Activated CD8-positive, alpha-beta memory T cell treated with anti-CD3 and anti-CD28 coated beads for 36 hours (primary cell): ENCODE data around the gene AK9. TPM values are rescaled to one million over a fixed set of nuclear protein-coding genes. Genes with fewer than 3 reads are reported as not detected.
"Not testable (repeated sequence)": the region's sequence is repeated elsewhere in the genome, so short reads cannot be mapped to it uniquely, and the experiment has no call there.

Source experiments
- CTCF ChIA-PET: fragments of 350-600 bp; sonication (Branson Sonifier 250); formaldehyde crosslinking; loops from one replicate; lab custom pipeline; 2021; ENCODE audit warnings: antibody characterized with exemption; lab: Charles Lee
- POLR2A ChIA-PET: fragments of 350-600 bp; sonication (Branson Sonifier 250); formaldehyde crosslinking; loops from one replicate; lab custom pipeline; 2021; ENCODE audit warnings: antibody characterized with exemption; lab: Charles Lee
- total RNA-seq, 2 experiments: library from RNA; stranded (reverse); gene quantifications; one replicate each; pipeline ENCODE4 v1.2.3, GENCODE V29; 2021

The AK9 gene
- total RNA-seq, 2 experiments from 2014 or later = 2.9 to 3.7 TPM

- ChIA-PET POLR2A (interaction anchor here (0.7 kb wide), 1 partner anchor 36 kb away, joined by 4 read pairs; no protein-coding TSS in a partner anchor), CTCF (interaction anchor here (0.6 to 2.3 kb wide), 2 partner anchors 65 to 512 kb away, joined by 3 to 7 read pairs; no protein-coding TSS in a partner anchor)
Measured at GRCh38 chr6:109526905-109527628, 163.9 kb downstream of the AK9 start.

GRCh38 chr6:109524129-109524528 lies 166.9 kb downstream of the AK9 start:
- POLR2A ChIA-PET = no interaction called here
- CTCF ChIA-PET = no interaction called here

- CTCF ChIA-PET = no interaction called here
Measured at GRCh38 chr6:109523478-109523877, 167.5 kb downstream of the AK9 start.

GRCh38 chr6:109521080-109521479 lies 169.9 kb downstream of the AK9 start:
- ChIA-PET POLR2A (no interaction called here), CTCF (interaction anchor here (1.0 kb wide), 2 partner anchors 186 to 519 kb away, joined by 3 read pairs; no protein-coding TSS in a partner anchor)

More at GRCh38 chr6:109523478-109523877, 167.5 kb downstream of the AK9 start:
- POLR2A ChIA-PET = no interaction called here

GRCh38 chr6:109519647-109520046 lies 171.4 kb downstream of the AK9 start:
- POLR2A ChIA-PET = not testable (repeated sequence)

GRCh38 chr6:109516929-109517328 lies 174.1 kb downstream of the AK9 start:
- ChIA-PET POLR2A (no interaction called here), CTCF (no interaction called here)

More at GRCh38 chr6:109519647-109520046, 171.4 kb downstream of the AK9 start:
- CTCF ChIA-PET = not testable (repeated sequence)

GRCh38 chr6:109515781-109516409 lies 175.1 kb downstream of the AK9 start:
- ChIA-PET CTCF (interaction anchor here (0.8 to 1.4 kb wide), 3 partner anchors 178 to 769 kb away, joined by 3 read pairs; no protein-coding TSS in a partner anchor), POLR2A (no interaction called here)

GRCh38 chr6:109514946-109515345 lies 176.1 kb downstream of the AK9 start:
- ChIA-PET POLR2A (no interaction called here), CTCF (interaction anchor here (0.8 to 1.4 kb wide), 3 partner anchors 179 to 768 kb away, joined by 3 read pairs; no protein-coding TSS in a partner anchor)

GRCh38 chr6:109513571-109514071 lies 177.4 kb downstream of the AK9 start:
- POLR2A ChIA-PET = no interaction called here
- CTCF ChIA-PET = no interaction called here

GRCh38 chr6:109512271-109512817 lies 178.7 kb downstream of the AK9 start:
- CTCF ChIA-PET = no interaction called here
- POLR2A ChIA-PET = no interaction called here

GRCh38 chr6:109511832-109512231 lies 179.2 kb downstream of the AK9 start:
- POLR2A ChIA-PET = no interaction called here
- CTCF ChIA-PET = no interaction called here

- POLR2A ChIA-PET = interaction anchor here (0.6 kb wide), 1 partner anchor 19 kb away, joined by 3 read pairs; no protein-coding TSS in a partner anchor
Measured at GRCh38 chr6:109510358-109510757, 180.6 kb downstream of the AK9 start.

GRCh38 chr6:109508166-109508860 lies 182.7 kb downstream of the AK9 start:
- ChIA-PET POLR2A (no interaction called here), CTCF (no interaction called here)

More at GRCh38 chr6:109510358-109510757, 180.6 kb downstream of the AK9 start:
- CTCF ChIA-PET = no interaction called here

- ChIA-PET POLR2A (no interaction called here), CTCF (no interaction called here)
Measured at GRCh38 chr6:109507490-109508072, 183.4 kb downstream of the AK9 start.

- CTCF ChIA-PET = no interaction called here
- POLR2A ChIA-PET = no interaction called here
Measured at GRCh38 chr6:109506841-109507240, 184.2 kb downstream of the AK9 start.

- ChIA-PET CTCF (no interaction called here), POLR2A (no interaction called here)
Measured at GRCh38 chr6:109506314-109506713, 184.7 kb downstream of the AK9 start.

GRCh38 chr6:109503327-109504224 lies 187.4 kb downstream of the AK9 start:
- ChIA-PET POLR2A (no interaction called here), CTCF (interaction anchor here (0.6 kb wide), 1 partner anchor 17 kb away, joined by 4 read pairs; no protein-coding TSS in a partner anchor)

- ChIA-PET CTCF (no interaction called here), POLR2A (no interaction called here)
Measured at GRCh38 chr6:109498936-109499335, 192.1 kb downstream of the AK9 start.
